ENCODE measurements around the gene TMEM150A.

DNA sequence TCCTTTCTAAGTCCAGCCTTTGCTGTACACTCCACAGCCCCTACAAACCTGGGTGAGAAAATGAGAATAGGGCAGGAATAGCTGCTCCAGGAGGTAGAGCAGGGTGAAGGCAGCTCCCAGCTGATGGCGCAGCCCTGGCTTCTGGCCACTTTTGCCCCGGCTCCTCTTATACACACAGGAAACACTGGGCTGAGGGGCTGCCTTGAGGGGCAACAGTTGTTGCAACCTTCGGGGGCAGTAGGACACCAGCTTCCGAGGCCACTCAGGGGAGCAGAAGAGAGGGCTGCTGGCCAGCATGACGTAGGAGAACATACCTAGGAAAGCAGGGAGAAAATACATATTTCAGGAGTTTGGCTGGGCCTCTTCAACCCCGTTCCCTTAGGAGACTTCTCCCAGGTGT is 49.3 kb downstream of the TMEM150A start:
- TF ChIP-seq CTCF (IDR thresholded peaks at IDR 0.05) (no peak), EZH2 (IDR thresholded peaks at IDR 0.05) (no peak), EZH2phosphoT487 (IDR thresholded peaks at IDR 0.05) (no peak)

Measured in neural progenitor cell (in vitro differentiated cells).